GM12874 (cell line): ENCODE measurements around the gene CARD11.

ENCODE experiments used
- CTCF ChIP-seq: IDR thresholded peaks from 2 replicates; pipeline ENCODE4 v1.5.1; 2011; ENCODE audit warnings: low read depth, mild to moderate bottlenecking, control low read depth, low read length, moderate library complexity; ENCODE audit not compliant: insufficient read depth

The CARD11 gene

GRCh38 chr7:3003936-3004335 lies 39.7 kb downstream of the CARD11 start:
- no peak for TF ChIP-seq CTCF

- TF ChIP-seq CTCF = no peak
These were observed 41.0 kb downstream of the CARD11 start for GRCh38 chr7:3002631-3003030.

GRCh38 chr7:3000566-3000965 lies 43.1 kb downstream of the CARD11 start:
- TF ChIP-seq CTCF = no peak

- TF ChIP-seq CTCF = no peak
These were observed 44.6 kb downstream of the CARD11 start for GRCh38 chr7:2999078-2999500.

GRCh38 chr7:2997014-2997413 lies 46.7 kb downstream of the CARD11 start:
- no peak for TF ChIP-seq CTCF

- TF ChIP-seq CTCF = no peak
These were observed 47.5 kb downstream of the CARD11 start for GRCh38 chr7:2996141-2996540.

- TF ChIP-seq CTCF = no peak
These were observed 49.8 kb downstream of the CARD11 start for GRCh38 chr7:2993868-2994267.

GRCh38 chr7:2993396-2993795 lies 50.3 kb downstream of the CARD11 start:
- TF ChIP-seq CTCF = no peak
